ENCODE measurements around the gene EGLN3.

DNA sequence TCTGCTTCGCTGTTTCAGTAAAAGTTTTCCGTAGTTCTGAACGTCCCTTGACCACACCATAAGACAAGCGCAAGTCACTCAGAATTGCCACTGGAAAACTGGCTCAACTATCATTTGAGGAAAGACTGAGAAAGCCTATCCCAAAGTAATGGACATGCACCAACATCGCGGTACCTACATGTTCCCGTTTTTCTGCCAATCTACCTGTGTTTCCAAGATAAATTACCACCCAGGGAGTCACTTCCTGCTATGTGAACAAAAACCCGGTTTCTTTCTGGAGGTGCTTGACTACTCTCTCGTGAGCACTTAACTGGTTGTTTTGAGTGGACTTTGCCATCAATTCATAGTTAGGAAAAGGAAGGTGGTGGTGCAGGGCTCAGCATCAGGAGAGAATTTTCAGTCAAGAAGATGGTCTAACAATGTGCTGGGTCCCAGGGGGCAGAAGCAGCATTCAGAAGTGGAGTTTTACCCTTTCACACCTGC is 1.4 kb downstream of the EGLN3 start:
- TF ChIP-seq, protein P1, sequence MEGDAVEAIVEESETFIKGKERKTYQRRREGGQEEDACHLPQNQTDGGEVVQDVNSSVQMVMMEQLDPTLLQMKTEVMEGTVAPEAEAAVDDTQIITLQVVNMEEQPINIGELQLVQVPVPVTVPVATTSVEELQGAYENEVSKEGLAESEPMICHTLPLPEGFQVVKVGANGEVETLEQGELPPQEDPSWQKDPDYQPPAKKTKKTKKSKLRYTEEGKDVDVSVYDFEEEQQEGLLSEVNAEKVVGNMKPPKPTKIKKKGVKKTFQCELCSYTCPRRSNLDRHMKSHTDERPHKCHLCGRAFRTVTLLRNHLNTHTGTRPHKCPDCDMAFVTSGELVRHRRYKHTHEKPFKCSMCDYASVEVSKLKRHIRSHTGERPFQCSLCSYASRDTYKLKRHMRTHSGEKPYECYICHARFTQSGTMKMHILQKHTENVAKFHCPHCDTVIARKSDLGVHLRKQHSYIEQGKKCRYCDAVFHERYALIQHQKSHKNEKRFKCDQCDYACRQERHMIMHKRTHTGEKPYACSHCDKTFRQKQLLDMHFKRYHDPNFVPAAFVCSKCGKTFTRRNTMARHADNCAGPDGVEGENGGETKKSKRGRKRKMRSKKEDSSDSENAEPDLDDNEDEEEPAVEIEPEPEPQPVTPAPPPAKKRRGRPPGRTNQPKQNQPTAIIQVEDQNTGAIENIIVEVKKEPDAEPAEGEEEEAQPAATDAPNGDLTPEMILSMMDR (IDR thresholded peaks at IDR 0.05; ENCODE audit: low read depth, low read length) = no peak
- no peak for TF ChIP-seq EZH2phosphoT487 (IDR thresholded peaks at IDR 0.05; ENCODE audit: low read depth)
